ENCODE measurements around the gene SMG6. TPM values are rescaled to one million over a fixed set of nuclear protein-coding genes. Genes with fewer than 3 reads are reported as not detected.

Gene SMG6
- total and polyA plus RNA-seq, 2 of the 13 experiments (the other 11 are each of a cell fraction or from before 2014, with no cell fraction given) = 4.6 to 14.6 TPM

DNA sequence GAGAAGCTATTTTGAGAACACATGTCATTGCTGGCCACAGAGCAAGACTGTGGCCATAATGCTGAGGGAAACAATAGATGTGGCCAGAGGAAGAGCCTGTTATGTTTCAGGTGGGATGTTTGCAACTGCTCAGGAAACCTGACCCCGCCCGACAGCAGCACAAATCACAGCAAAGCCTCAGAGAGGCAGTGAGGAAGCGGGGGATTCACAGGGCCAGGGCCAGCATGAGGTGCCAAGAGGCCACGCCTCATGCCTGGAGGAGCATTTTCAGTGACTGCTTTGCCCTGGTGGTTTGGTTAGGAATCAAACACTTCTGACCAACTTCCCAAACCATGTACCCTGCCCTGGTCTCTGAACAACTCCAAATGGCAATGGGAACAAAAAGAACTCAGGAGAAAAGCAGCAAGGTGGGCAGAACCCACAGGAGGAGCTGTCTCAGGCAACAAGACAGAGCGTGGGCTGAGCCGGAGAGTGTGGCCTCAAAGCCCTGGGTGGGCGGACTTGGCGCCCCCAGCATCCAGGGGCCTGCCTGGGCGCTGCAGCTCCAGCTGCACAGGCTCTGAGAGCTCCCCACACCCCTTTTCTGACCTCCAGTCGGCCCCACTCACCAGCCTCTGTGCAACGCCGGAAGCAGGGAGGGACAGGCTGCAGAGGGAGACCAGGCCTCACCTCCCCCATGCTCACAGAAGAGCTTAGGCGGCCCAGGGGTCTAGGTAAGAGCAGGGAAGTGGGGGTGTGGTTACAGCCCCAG is 228.1 kb downstream of the SMG6 start (continued):
- TF ChIP-seq, protein P1, sequence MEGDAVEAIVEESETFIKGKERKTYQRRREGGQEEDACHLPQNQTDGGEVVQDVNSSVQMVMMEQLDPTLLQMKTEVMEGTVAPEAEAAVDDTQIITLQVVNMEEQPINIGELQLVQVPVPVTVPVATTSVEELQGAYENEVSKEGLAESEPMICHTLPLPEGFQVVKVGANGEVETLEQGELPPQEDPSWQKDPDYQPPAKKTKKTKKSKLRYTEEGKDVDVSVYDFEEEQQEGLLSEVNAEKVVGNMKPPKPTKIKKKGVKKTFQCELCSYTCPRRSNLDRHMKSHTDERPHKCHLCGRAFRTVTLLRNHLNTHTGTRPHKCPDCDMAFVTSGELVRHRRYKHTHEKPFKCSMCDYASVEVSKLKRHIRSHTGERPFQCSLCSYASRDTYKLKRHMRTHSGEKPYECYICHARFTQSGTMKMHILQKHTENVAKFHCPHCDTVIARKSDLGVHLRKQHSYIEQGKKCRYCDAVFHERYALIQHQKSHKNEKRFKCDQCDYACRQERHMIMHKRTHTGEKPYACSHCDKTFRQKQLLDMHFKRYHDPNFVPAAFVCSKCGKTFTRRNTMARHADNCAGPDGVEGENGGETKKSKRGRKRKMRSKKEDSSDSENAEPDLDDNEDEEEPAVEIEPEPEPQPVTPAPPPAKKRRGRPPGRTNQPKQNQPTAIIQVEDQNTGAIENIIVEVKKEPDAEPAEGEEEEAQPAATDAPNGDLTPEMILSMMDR (CRISPR knock-in tag; IDR thresholded peaks at IDR 0.05) = no peak

DNA sequence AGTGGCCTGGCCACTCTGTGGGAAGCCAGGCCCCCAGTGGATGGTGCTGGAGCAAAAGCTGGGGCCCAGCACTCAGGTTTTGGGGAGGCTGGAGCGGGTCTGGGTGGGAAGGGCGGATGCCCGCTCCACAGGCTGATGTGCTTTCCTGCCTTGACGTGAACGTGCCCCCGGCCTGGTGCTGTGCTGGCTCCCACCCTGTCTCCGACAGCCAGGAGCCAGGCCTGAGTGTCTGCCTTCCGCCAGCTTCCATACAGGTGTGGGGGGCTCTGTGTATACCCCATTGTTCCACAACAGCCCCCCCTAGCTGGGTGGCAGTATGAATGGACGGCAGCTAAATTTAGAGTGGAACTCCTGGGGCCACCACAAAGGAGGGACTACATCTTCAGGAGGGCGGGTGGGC is 228.7 kb downstream of the SMG6 start:
- in situ Hi-C loops (cut with HindIII; ENCODE audit: extremely low pct_ligation_motif_present, low pct_unique_long_range_greater_than_20kb) = no loop called here

More for the DNA sequence above, 228.7 kb downstream of the SMG6 start:
- WGBS (ENCODE audit: low lambda C conversion rate) = 100% methylated on average over 8 of the region's 10 CpGs
- Histone ChIP-seq H3K27ac (ENCODE audit: extremely low read length, insufficient read depth, low read length) (no peak overlapping the region), H3K36me3 (replicated peaks in 1 of 2; ENCODE audit: control insufficient read depth in 1 of 2, insufficient read depth in 2 of 2, low read length in 2 of 2) (peaks cover 14 to 31% of the 10 kb centered on the region in 2 experiments; a peak in 4 of 5 replicates), H3K79me2 (ENCODE audit: insufficient read depth, low read length) (no peaks in the 10 kb centered on the region), H2AFZ (ENCODE audit: low read length) (no peak overlapping the region), H3K27me3 (ENCODE audit: control insufficient read depth in 1 of 2, insufficient read depth in 2 of 2, low read length in 2 of 2) (no peaks in the 10 kb centered on the region), H4K20me1 (ENCODE audit: insufficient read depth, low read length) (no peaks in the 10 kb centered on the region), H3K9ac (ENCODE audit: insufficient read depth, low read depth, low read length) (no peak overlapping the region), H3K4me2 (ENCODE audit: low read depth, low read length) (no peak overlapping the region), H3K4me1 (ENCODE audit: insufficient read depth, low read length) (no peaks in the 10 kb centered on the region), H3K9me3 (ENCODE audit: low read length) (no peaks in the 10 kb centered on the region), H3K4me3 (replicated peaks in 1 of 3; ENCODE audit: insufficient read depth in 1 of 3, low read depth in 2 of 3, low read length in 3 of 3) (no peak overlapping the region)
- no peak for ATAC-seq
- no TSS peak for BruUV-seq (replicated peaks)
- no peak for DNase-seq (ENCODE audit: low spot score)
- ChIA-PET CTCF (ENCODE audit: low intra/inter-chr PET ratio, low total read pairs) (no interaction called here), POLR2A (no interaction called here)
- intact Hi-C loops (cut with micrococcal nuclease; ENCODE audit: unreplicated experiment) = no loop called here
- no peak for FAIRE-seq
- TF ChIP-seq ZNF12 (CRISPR knock-in tag; IDR thresholded peaks at IDR 0.05) = no peak
- TF ChIP-seq PPARG (CRISPR knock-in tag; conservative IDR thresholded peaks at IDR 0.05) = no peak
- TF ChIP-seq, protein P2, sequence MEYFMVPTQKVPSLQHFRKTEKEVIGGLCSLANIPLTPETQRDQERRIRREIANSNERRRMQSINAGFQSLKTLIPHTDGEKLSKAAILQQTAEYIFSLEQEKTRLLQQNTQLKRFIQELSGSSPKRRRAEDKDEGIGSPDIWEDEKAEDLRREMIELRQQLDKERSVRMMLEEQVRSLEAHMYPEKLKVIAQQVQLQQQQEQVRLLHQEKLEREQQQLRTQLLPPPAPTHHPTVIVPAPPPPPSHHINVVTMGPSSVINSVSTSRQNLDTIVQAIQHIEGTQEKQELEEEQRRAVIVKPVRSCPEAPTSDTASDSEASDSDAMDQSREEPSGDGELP (IDR thresholded peaks at IDR 0.05; ENCODE audit: borderline replicate concordance, low read depth) = no peak
- TF ChIP-seq, protein P3, sequence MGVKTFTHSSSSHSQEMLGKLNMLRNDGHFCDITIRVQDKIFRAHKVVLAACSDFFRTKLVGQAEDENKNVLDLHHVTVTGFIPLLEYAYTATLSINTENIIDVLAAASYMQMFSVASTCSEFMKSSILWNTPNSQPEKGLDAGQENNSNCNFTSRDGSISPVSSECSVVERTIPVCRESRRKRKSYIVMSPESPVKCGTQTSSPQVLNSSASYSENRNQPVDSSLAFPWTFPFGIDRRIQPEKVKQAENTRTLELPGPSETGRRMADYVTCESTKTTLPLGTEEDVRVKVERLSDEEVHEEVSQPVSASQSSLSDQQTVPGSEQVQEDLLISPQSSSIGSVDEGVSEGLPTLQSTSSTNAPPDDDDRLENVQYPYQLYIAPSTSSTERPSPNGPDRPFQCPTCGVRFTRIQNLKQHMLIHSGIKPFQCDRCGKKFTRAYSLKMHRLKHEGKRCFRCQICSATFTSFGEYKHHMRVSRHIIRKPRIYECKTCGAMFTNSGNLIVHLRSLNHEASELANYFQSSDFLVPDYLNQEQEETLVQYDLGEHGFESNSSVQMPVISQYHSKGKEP (CRISPR knock-in tag; IDR thresholded peaks at IDR 0.05) = no peak
- TF ChIP-seq MIER3 (CRISPR knock-in tag; IDR thresholded peaks at IDR 0.05; ENCODE audit: borderline replicate concordance) = no peak
- TF ChIP-seq, protein P4, sequence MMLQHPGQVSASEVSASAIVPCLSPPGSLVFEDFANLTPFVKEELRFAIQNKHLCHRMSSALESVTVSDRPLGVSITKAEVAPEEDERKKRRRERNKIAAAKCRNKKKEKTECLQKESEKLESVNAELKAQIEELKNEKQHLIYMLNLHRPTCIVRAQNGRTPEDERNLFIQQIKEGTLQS (CRISPR knock-in tag; IDR thresholded peaks at IDR 0.05) = no peak
- no peak for TF ChIP-seq HES4 (CRISPR knock-in tag; IDR thresholded peaks at IDR 0.05; ENCODE audit: borderline replicate concordance)
- no peak for TF ChIP-seq RFX5 (IDR thresholded peaks at IDR 0.05; ENCODE audit: low read depth, low read length)
- TF ChIP-seq ZNF720 (CRISPR knock-in tag; IDR thresholded peaks at IDR 0.05) = no peak
- no peak for TF ChIP-seq SSRP1 (CRISPR knock-in tag; IDR thresholded peaks at IDR 0.05)
- TF ChIP-seq DNMT3B (CRISPR knock-in tag; conservative IDR thresholded peaks at IDR 0.05) = no peak
- TF ChIP-seq RAD51 (IDR thresholded peaks at IDR 0.05; ENCODE audit: borderline replicate concordance) = no peak
- TF ChIP-seq ZNF746 (CRISPR knock-in tag; IDR thresholded peaks at IDR 0.05) = no peak
- TF ChIP-seq ZNF124 (CRISPR knock-in tag; IDR thresholded peaks at IDR 0.05) = no peak
- TF ChIP-seq KLF16 (CRISPR knock-in tag; IDR thresholded peaks at IDR 0.05) = no peak

Data from HepG2 (cell line).